ENCODE measurements around the gene TM9SF1. TPM values are rescaled to one million over a fixed set of nuclear protein-coding genes. Genes with fewer than 3 reads are reported as not detected.

Gene TM9SF1
- total RNA-seq, 4 donors from 2014 or later, result 92.0 to 114 (median 107) TPM

DNA sequence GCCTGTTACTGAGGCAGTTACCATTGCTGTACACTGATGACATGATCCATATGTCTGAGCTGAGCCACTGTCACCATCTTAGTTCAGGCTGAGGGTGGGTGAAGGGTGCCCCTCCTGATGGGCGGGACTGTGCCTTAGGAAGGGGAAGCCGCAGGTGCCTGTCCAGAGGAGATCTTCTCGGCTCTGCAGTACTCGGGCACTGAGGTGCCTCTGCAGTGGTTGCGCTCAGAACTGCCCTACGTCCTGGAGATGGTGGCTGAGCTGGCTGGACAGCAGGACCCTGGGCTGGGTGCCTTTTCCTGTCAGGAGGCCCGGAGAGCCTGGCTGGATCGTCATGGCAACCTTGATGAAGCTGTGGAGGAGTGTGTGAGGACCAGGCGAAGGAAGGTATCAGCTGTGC lies 44.2 kb downstream of the TM9SF1 start:
- no peak overlapping the region for H3K4me3 ChIP-seq (replicated peaks in 1 of 3)
- WGBS, 2 donors, result 88 to 91% methylated on average over 9 of the region's 9 CpGs
- H3K27ac ChIP-seq, result no peak overlapping the region
- TF ChIP-seq POLR2A (IDR thresholded peaks at IDR 0.05) (no peak), CTCF (IDR thresholded peaks at IDR 0.05) (no peak)
- peaks cover 35 to 42% of the 10 kb centered on the region in 2 donors for H3K36me3 ChIP-seq
- DNase-seq, result no peak
- H3K4me1 ChIP-seq, result peaks cover 9 to 11% of the 10 kb centered on the region in 2 donors
- no peaks in the 10 kb centered on the region for H3K27me3 ChIP-seq
- no peaks in the 10 kb centered on the region for H3K9me3 ChIP-seq
- intact Hi-C loops (cut with DNase I), result no loop called here

GRCh38 chr14:24150567-24150966 lies 44.7 kb downstream of the TM9SF1 start:
- Histone ChIP-seq H3K4me3 (replicated peaks in 1 of 3) (no peak overlapping the region), H3K27ac (no peak overlapping the region), H3K9me3 (no peaks in the 10 kb centered on the region), H3K36me3 (peaks cover 33 to 37% of the 10 kb centered on the region in 2 donors), H3K4me1 (peaks cover 13 to 15% of the 10 kb centered on the region in 2 donors), H3K27me3 (no peaks in the 10 kb centered on the region)
- 96 to 97% methylated on average over 9 of the region's 9 CpGs for WGBS, 2 donors
- no peak for TF ChIP-seq CTCF (IDR thresholded peaks at IDR 0.05)
- no peak for TF ChIP-seq POLR2A (IDR thresholded peaks at IDR 0.05)
- DNase-seq, result no peak
- intact Hi-C loops (cut with DNase I), result no loop called here

DNA sequence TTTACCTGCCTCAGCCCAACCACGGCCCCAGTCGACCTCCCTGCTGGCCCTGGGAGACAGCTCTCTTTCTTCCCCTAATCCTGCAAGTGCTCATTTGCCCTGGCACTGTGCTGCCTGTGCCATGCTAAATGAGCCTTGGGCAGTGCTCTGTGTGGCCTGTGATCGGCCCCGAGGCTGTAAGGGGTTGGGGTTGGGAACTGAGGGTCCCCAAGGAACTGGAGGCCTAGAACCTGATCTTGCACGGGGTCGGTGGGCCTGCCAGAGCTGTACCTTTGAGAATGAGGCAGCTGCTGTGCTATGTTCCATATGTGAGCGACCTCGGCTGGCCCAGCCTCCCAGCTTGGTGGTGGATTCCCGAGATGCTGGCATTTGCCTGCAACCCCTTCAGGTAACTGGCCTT lies 45.2 kb downstream of the TM9SF1 start:
- Histone ChIP-seq H3K27me3 (no peaks in the 10 kb centered on the region), H3K36me3 (peaks cover 28 to 32% of the 10 kb centered on the region in 2 donors), H3K9me3 (no peaks in the 10 kb centered on the region), H3K4me3 (replicated peaks in 1 of 3) (no peak overlapping the region), H3K27ac (no peak overlapping the region), H3K4me1 (peaks cover 17 to 18% of the 10 kb centered on the region in 2 donors)
- TF ChIP-seq CTCF (IDR thresholded peaks at IDR 0.05) (no peak), POLR2A (IDR thresholded peaks at IDR 0.05) (no peak)
- 86 to 98% methylated on average over 4 to 9 of the region's 9 CpGs for WGBS, 2 donors
- DNase-seq, result no peak
- intact Hi-C loops (cut with DNase I), result no loop called here

GRCh38 chr14:24149302-24149969 lies 45.8 kb downstream of the TM9SF1 start:
- WGBS, 2 donors, result 96 to 98% methylated on average over 3 of the region's 3 CpGs
- no peaks in the 10 kb centered on the region for H3K9me3 ChIP-seq
- H3K36me3 ChIP-seq, result peaks cover 26% of the 10 kb centered on the region in 2 donors
- peaks cover 17 to 18% of the 10 kb centered on the region in 2 donors for H3K4me1 ChIP-seq
- no peaks in the 10 kb centered on the region for H3K27me3 ChIP-seq
- no peak overlapping the region for H3K27ac ChIP-seq
- no peak overlapping the region for H3K4me3 ChIP-seq (replicated peaks in 1 of 3)
- intact Hi-C loops (cut with DNase I), result no loop called here
- TF ChIP-seq POLR2A (IDR thresholded peaks at IDR 0.05), result no peak
- TF ChIP-seq CTCF (IDR thresholded peaks at IDR 0.05), result no peak
- DNase-seq, result no peak

DNA sequence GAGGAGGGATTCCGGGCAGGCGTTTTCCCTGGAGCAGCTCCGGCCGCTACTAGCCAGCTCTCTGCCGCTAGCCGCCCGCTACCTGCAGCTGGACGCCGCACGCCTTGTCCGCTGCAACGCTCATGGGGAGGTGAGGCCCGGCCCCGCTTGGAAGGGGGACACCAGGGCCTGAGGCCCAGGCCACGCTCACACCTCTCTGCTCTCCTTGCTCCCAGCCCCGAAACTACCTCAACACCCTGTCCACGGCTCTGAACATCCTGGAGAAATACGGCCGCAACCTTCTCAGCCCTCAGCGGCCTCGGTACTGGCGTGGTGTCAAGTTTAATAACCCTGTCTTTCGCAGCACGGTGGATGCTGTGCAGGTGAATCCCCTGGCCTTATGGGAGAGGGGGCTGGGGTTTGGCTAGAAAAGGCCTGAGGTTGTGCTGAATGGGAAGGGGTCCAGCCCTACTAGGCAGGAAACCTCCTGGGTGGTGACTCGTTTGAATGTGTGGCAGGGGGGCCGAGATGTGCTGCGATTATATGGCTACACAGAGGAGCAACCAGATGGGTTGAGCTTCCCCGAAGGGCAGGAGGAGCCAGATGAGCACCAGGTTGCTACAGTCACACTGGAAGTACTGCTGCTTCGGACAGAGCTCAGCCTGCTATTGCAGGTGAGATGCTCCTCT lies 47.3 kb downstream of the TM9SF1 start:
- Histone ChIP-seq H3K4me3 (replicated peaks in 1 of 3) (peak overlapping the region; percentile 38 to 83 (median 83)), H3K27ac (peak overlapping the region in 2 of 3 donors; percentile 16 to 75), H3K4me1 (peaks cover 17 to 18% of the 10 kb centered on the region in 2 donors), H3K27me3 (no peaks in the 10 kb centered on the region), H3K9me3 (no peaks in the 10 kb centered on the region), H3K36me3 (peaks cover 26% of the 10 kb centered on the region in 2 donors)
- no peak for DNase-seq
- WGBS, 2 donors, result 1 to 15% methylated on average over 15 of the region's 29 CpGs
- intact Hi-C loops (cut with DNase I), result no loop called here
- TF ChIP-seq POLR2A (IDR thresholded peaks at IDR 0.05), result no peak
- no peak for TF ChIP-seq CTCF (IDR thresholded peaks at IDR 0.05)

Data from thyroid gland (tissue), 4 donors.